GM13977 (cell line): ENCODE measurements around the gene GCG.

Experiments
- DNase-seq: peaks from one replicate; pipeline ENCODE4 v3.0.0; 2012; ENCODE audit warnings: low spot score
- CTCF ChIP-seq: IDR thresholded peaks from 2 replicates; pipeline ENCODE4 v1.5.1; 2012; ENCODE audit warnings: mild to moderate bottlenecking, control low read depth; ENCODE audit not compliant: insufficient read depth; ENCODE audit errors: extremely low read depth, missing control alignments
- in situ Hi-C: fragments of 300-500 bp; cut with MboI; formaldehyde crosslinking; loops from one replicate; pipeline ENCODE4 v1.12.0; 2022; ENCODE audit warnings: low sequenced_read_pairs, low pct_unique_long_range_greater_than_20kb, mixed read lengths, inconsistent platforms; ENCODE audit not compliant: unreplicated experiment

GCG gene

GRCh38 chr2:162188451-162188850, 36.4 kb upstream of the GCG start:
- DNase-seq = no peak
- in situ Hi-C loops = no loop called here
- no peak for TF ChIP-seq CTCF

GRCh38 chr2:162185541-162186232, 33.6 kb upstream of the GCG start:
- in situ Hi-C loops = no loop called here
- DNase-seq = no peak
- TF ChIP-seq CTCF = no peak

GRCh38 chr2:162184821-162185450, 32.9 kb upstream of the GCG start:
- no peak for DNase-seq
- in situ Hi-C loops = no loop called here
- no peak for TF ChIP-seq CTCF

GRCh38 chr2:162184359-162184758, 32.3 kb upstream of the GCG start:
- no peak for DNase-seq
- TF ChIP-seq CTCF = no peak
- in situ Hi-C loops = no loop called here

GRCh38 chr2:162182395-162182794, 30.3 kb upstream of the GCG start:
- in situ Hi-C loops = no loop called here
- DNase-seq = no peak
- no peak for TF ChIP-seq CTCF

- no peak for TF ChIP-seq CTCF
- in situ Hi-C loops = no loop called here
- DNase-seq = no peak
Observed at GRCh38 chr2:162177301-162177700, 25.3 kb upstream of the GCG start.
